Myometrial cell (primary cell): Measurements from ENCODE around the gene TMEM131L. TPM values are rescaled to one million over a fixed set of nuclear protein-coding genes. Genes with fewer than 3 reads are reported as not detected.

Experiments used
- total RNA-seq: library from RNA; depleted of rRNA; stranded (reverse); fragments of >200 nt; gene quantifications from 2 replicates; pipeline ENCODE4 v1.2.3, GENCODE V29; 2015

Gene TMEM131L, protein sequence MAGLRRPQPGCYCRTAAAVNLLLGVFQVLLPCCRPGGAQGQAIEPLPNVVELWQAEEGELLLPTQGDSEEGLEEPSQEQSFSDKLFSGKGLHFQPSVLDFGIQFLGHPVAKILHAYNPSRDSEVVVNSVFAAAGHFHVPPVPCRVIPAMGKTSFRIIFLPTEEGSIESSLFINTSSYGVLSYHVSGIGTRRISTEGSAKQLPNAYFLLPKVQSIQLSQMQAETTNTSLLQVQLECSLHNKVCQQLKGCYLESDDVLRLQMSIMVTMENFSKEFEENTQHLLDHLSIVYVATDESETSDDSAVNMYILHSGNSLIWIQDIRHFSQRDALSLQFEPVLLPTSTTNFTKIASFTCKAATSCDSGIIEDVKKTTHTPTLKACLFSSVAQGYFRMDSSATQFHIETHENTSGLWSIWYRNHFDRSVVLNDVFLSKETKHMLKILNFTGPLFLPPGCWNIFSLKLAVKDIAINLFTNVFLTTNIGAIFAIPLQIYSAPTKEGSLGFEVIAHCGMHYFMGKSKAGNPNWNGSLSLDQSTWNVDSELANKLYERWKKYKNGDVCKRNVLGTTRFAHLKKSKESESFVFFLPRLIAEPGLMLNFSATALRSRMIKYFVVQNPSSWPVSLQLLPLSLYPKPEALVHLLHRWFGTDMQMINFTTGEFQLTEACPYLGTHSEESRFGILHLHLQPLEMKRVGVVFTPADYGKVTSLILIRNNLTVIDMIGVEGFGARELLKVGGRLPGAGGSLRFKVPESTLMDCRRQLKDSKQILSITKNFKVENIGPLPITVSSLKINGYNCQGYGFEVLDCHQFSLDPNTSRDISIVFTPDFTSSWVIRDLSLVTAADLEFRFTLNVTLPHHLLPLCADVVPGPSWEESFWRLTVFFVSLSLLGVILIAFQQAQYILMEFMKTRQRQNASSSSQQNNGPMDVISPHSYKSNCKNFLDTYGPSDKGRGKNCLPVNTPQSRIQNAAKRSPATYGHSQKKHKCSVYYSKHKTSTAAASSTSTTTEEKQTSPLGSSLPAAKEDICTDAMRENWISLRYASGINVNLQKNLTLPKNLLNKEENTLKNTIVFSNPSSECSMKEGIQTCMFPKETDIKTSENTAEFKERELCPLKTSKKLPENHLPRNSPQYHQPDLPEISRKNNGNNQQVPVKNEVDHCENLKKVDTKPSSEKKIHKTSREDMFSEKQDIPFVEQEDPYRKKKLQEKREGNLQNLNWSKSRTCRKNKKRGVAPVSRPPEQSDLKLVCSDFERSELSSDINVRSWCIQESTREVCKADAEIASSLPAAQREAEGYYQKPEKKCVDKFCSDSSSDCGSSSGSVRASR (N-terminal part only)
- total RNA-seq = 10.4 and 12.1 TPM in 2 replicates

DNA sequence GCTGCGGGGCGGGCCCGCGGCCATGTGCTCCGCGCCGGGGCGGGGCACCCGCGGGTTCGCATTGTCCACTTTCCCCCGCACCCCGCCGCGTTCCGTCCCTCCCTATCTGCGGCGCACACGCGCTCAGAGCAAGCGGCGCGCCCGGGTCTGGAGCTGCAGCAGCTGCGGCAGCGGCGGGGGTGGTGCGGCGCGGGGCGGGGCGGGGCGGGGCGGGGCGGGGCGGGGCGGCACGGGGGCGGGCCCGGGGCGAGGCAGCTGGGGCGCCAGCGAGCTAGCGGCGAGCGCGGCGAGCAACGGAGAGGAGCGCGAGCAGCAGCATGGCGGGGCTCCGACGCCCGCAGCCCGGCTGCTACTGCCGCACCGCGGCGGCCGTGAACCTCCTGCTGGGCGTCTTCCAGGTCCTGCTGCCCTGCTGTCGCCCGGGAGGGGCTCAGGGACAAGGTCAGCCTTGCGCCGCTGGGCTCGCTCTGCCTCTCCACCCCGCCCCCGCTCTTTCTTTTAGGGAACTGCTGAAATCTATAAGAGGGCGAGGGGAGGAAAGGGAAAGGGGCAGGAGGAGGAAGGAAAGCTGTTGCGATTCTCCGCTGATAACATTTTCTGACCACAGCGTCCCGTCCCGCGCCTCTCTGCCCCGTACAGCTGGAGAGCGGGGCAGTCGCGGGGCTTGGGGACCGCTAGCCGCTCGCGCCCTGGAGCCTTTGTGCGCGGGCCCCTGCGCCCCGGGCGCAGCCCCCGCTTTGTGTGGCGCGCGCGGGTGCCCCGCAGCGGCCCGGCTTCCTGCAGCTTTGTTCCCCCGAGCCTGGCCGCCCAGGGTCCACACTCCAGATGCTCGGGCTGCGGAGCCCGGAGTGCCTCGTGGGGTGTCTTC is at the start of gene TMEM131L:
Gene TMEM131L, plus strand, starts transcription at position 280 of the 868 bp plus-strand sequence. Its CDS starts 38 bp downstream, at position 318.

DNA sequence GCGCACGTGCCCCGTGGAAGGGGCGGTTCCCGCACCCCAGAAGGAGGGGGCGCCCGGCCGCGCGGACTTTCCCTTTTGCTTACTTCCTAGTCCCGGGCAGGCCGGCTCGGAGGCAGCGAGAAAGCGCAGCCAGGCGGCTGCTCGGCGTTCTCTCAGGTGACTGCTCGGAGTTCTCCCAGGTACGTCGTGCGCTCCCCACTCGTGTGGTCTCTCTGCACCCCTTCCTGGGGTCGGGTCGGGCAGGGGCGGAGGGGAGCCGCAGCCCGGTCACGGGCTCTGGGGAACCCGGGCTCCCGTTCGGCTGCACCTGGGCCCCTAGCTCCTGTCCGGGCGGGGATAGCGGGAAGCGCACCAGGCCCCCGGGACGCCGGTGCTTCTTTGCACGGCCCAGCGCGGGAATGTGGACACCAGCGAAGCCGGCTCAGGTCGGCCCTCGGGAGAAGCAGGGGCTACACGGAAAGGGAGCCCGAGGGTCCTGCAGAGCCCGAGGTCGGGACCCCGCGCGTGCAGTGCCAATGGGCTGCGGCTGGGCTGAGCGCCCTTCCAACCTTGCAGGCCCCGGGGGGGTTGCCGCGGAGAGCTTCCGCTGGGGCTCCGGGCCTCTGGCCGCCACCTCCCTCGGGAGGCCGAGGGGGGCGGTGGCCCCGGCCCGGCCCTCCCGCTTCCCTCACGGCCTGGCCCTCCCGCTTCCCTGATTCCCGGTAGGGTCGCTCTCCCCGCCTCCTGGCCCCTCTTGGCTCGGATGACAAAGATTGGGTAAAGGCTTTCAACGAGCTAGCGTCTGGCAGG is 218.2 kb downstream of the TMEM131L start, which contains the start of gene TLR2:
Gene TLR2, plus strand, starts transcription at position 99 of the 789 bp plus-strand sequence. CDS start 18,628 bp downstream, outside the sequence.

Other genes with a start within 250 kb of the TMEM131L start
- 12.7 and 15.4 TPM in 2 replicates for gene MND1, start 121.7 kb upstream of the TMEM131L start, total RNA-seq
- gene TLR2, start 217.9 kb downstream of the TMEM131L start, total RNA-seq = not detected in 2 replicates